OCI-LY7 (cell line): ENCODE data around the gene NPDC1. TPM values are rescaled to one million over a fixed set of nuclear protein-coding genes. Genes with fewer than 3 reads are reported as not detected.

Experiments used
- BruUV-seq: library from RNA; stranded (reverse); fragments of 400-500 nt; replicated peaks from 2 replicates; lab custom pipeline; 2021; lab: Mats Ljungman, UMichigan
- CTCF ChIA-PET: fragments of 300-600 bp; sonication (Branson Sonifier 250); formaldehyde crosslinking; loops from one replicate; lab custom pipeline; 2022; ENCODE audit warnings: antibody characterized with exemption; ENCODE audit not compliant: unreplicated experiment; lab: Charles Lee
- POLR2A ChIA-PET: fragments of 300-600 bp; sonication (Branson Sonifier 250); formaldehyde crosslinking; loops from one replicate; lab custom pipeline; 2022; ENCODE audit warnings: antibody characterized with exemption; lab: Charles Lee
- DNase-seq: peaks from one replicate; pipeline ENCODE4 v3.0.0-alpha.2; 2015; ENCODE audit warnings: low spot score
- H2AFZ ChIP-seq: fragments of 200-600 bp; sonication (generic), shearing (Covaris generic); 2 replicates; pipeline ENCODE4 v1.6.1; 2014; ENCODE audit warnings: mild to moderate bottlenecking, antibody characterized with exemption, low read length, moderate library complexity
- H3K27ac ChIP-seq: fragments of 200-600 bp; sonication (generic); 2 replicates; pipeline ENCODE4 v1.5.1; 2014; ENCODE audit warnings: mixed run types, low read depth, mild to moderate bottlenecking, moderate library complexity, low read length, inconsistent platforms; ENCODE audit not compliant: poor library complexity, severe bottlenecking
- H3K36me3 ChIP-seq: fragments of 200-600 bp; sonication (generic); 2 replicates; pipeline ENCODE4 v1.6.1; 2014; ENCODE audit warnings: mild to moderate bottlenecking, antibody characterized with exemption, low read length, moderate library complexity, mixed read lengths; ENCODE audit not compliant: insufficient read depth
- H3K4me1 ChIP-seq: fragments of 200-600 bp; sonication (generic); 2 replicates; pipeline ENCODE4 v1.5.1; 2014; ENCODE audit warnings: mild to moderate bottlenecking, low read length; ENCODE audit not compliant: insufficient read depth, poor library complexity, severe bottlenecking
- H3K4me2 ChIP-seq: fragments of 200-600 bp; sonication (generic); 2 replicates; pipeline ENCODE4 v1.6.1; 2014; ENCODE audit warnings: mild to moderate bottlenecking, low read length
- H3K4me3 ChIP-seq: fragments of 200-600 bp; sonication (generic); 2 replicates; pipeline ENCODE4 v1.5.1; 2014; ENCODE audit warnings: mild to moderate bottlenecking, low read depth, low read length; ENCODE audit not compliant: poor library complexity, severe bottlenecking
- H3K79me2 ChIP-seq: fragments of 200-600 bp; sonication (generic); 2 replicates; pipeline ENCODE4 v1.6.1; 2016; ENCODE audit warnings: low read depth, mild to moderate bottlenecking, low read length, moderate library complexity, mixed read lengths; ENCODE audit not compliant: insufficient read depth
- H3K9me2 ChIP-seq: fragments of 200-600 bp; sonication (generic); 2 replicates; pipeline ENCODE4 v1.6.1; 2016; ENCODE audit warnings: mild to moderate bottlenecking, low read length, mixed read lengths; ENCODE audit not compliant: insufficient read depth
- H3K9me3 ChIP-seq: fragments of 200-600 bp; sonication (generic); 2 replicates; pipeline ENCODE4 v1.6.1; 2014; ENCODE audit warnings: mild to moderate bottlenecking, mixed run types, low read length, mixed read lengths
- H4K20me1 ChIP-seq: fragments of 200-600 bp; sonication (generic); 2 replicates; pipeline ENCODE4 v1.6.1; 2014; ENCODE audit warnings: mild to moderate bottlenecking, antibody characterized with exemption, low read length, moderate library complexity, mixed read lengths; ENCODE audit not compliant: insufficient read depth
- CTCF ChIP-seq: fragments of 200-600 bp; sonication (generic); conservative IDR thresholded peaks from 2 replicates; pipeline ENCODE4 v1.5.1; 2014; ENCODE audit warnings: mild to moderate bottlenecking, antibody characterized with exemption, low read length, moderate library complexity, mixed read lengths
- EZH2phosphoT487 ChIP-seq: fragments of 200-600 bp; sonication (generic); IDR thresholded peaks from 2 replicates; pipeline ENCODE4 v1.6.1; 2018; ENCODE audit warnings: low read depth, borderline replicate concordance, mild to moderate bottlenecking, mixed run types, antibody characterized with exemption, low read length, moderate library complexity, mixed read lengths
- intact Hi-C: fragments of 100-400 bp; cut with micrococcal nuclease; formaldehyde crosslinking; loops from one replicate; pipeline ENCODE4 v1.10.0; 2022; ENCODE audit not compliant: unreplicated experiment
- total RNA-seq, 2 experiments: library from RNA; depleted of rRNA in 1 of 2; stranded (reverse); fragments of >200 nt in 1 of 2; shearing (Covaris generic) in 1 of 2; gene quantifications; 2 replicates each; pipeline ENCODE4 v1.2.3, GENCODE V29; 2014 to 2022

The NPDC1 gene
- total RNA-seq, 2 experiments from 2014 or later = 0.32 to 0.38 TPM

GRCh38 chr9:137011907-137012675 lies 33.9 kb downstream of the NPDC1 start:
- BruUV-seq = no TSS peak
- intact Hi-C loops = no loop called here
- peaks cover 4% of the 10 kb centered on the region for H3K4me1 ChIP-seq
- no peaks in the 10 kb centered on the region for H3K36me3 ChIP-seq
- H3K9me2 ChIP-seq = no peaks in the 10 kb centered on the region
- no peak overlapping the region for H3K4me2 ChIP-seq
- H2AFZ ChIP-seq = no peak overlapping the region
- DNase-seq = no peak
- no peak overlapping the region for H3K4me3 ChIP-seq
- H4K20me1 ChIP-seq = no peaks in the 10 kb centered on the region
- TF ChIP-seq EZH2phosphoT487 (no peak), CTCF (no peak)
- H3K79me2 ChIP-seq = no peaks in the 10 kb centered on the region
- ChIA-PET POLR2A (no interaction called here), CTCF (interaction anchor here (0.6 kb wide), 2 partner anchors 25 to 103 kb away, joined by 3 read pairs; no protein-coding TSS in a partner anchor)
- no peak overlapping the region for H3K27ac ChIP-seq
- no peaks in the 10 kb centered on the region for H3K9me3 ChIP-seq

GRCh38 chr9:137011156-137011555 lies 34.8 kb downstream of the NPDC1 start:
- POLR2A ChIA-PET = no interaction called here

More at GRCh38 chr9:137011156-137011555, 34.8 kb downstream of the NPDC1 start:
- Histone ChIP-seq H3K4me2 (no peak overlapping the region), H3K4me1 (peaks cover 4% of the 10 kb centered on the region), H4K20me1 (no peaks in the 10 kb centered on the region), H2AFZ (no peak overlapping the region), H3K27ac (no peak overlapping the region), H3K9me2 (no peaks in the 10 kb centered on the region), H3K36me3 (no peaks in the 10 kb centered on the region), H3K9me3 (no peaks in the 10 kb centered on the region), H3K79me2 (no peaks in the 10 kb centered on the region), H3K4me3 (no peak overlapping the region)
- intact Hi-C loops = no loop called here
- DNase-seq = no peak
- CTCF ChIA-PET = no interaction called here
- BruUV-seq = no TSS peak
- TF ChIP-seq EZH2phosphoT487 (no peak), CTCF (no peak)
